DND-41 (cell line): ENCODE results near the gene OTOR.

Experiments
- ATAC-seq: fragments of 200-7000 bp; cut with Tn5 transposase; 3 replicates; pipeline ENCODE4 v1.9.1; 2021; ENCODE audit warnings: low read depth; ENCODE audit not compliant: insufficient read depth
- DNase-seq: peaks from one replicate; pipeline ENCODE4 v3.0.0-alpha.2; 2020
- H2AFZ ChIP-seq: 2 replicates; pipeline ENCODE4 v1.6.0; 2012; ENCODE audit warnings: low read depth, low read length
- H3K27ac ChIP-seq: 2 replicates; pipeline ENCODE4 v1.5.1; 2012; ENCODE audit warnings: low read length, inconsistent platforms
- H3K27me3 ChIP-seq: fragments of 200-600 bp; sonication (generic); 2 replicates; pipeline ENCODE4 v1.6.0; 2012; ENCODE audit warnings: low read length, mild to moderate bottlenecking, inconsistent platforms; ENCODE audit not compliant: insufficient read depth, poor library complexity
- H3K36me3 ChIP-seq: 2 replicates; pipeline ENCODE4 v1.5.1; 2012; ENCODE audit warnings: low read length, inconsistent platforms; ENCODE audit not compliant: insufficient read depth
- H3K4me1 ChIP-seq: 2 replicates; pipeline ENCODE4 v1.5.1; 2012; ENCODE audit warnings: mild to moderate bottlenecking, low read length; ENCODE audit not compliant: insufficient read depth
- H3K4me2 ChIP-seq: 2 replicates; pipeline ENCODE4 v1.6.0; 2012; ENCODE audit warnings: mild to moderate bottlenecking, moderate library complexity, low read length, inconsistent platforms; ENCODE audit not compliant: insufficient read depth
- H3K4me3 ChIP-seq, 2 experiments: fragments of 200-600 bp in 1 of 2; shearing (Covaris generic) in 1 of 2; 2 replicates each; pipeline ENCODE4 v1.5.1; 2012 to 2016; ENCODE audit warnings: inconsistent platforms in 2 of 2, low read length in 2 of 2, mild to moderate bottlenecking in 2 of 2, low read depth in 1 of 2, moderate library complexity in 1 of 2
- H3K79me2 ChIP-seq: 2 replicates; pipeline ENCODE4 v1.6.0; 2012; ENCODE audit warnings: low read length, inconsistent platforms; ENCODE audit not compliant: insufficient read depth
- H3K9ac ChIP-seq: 2 replicates; pipeline ENCODE4 v1.6.0; 2012; ENCODE audit warnings: low read depth, mild to moderate bottlenecking, inconsistent platforms, low read length, moderate library complexity
- H3K9me3 ChIP-seq: 2 replicates; pipeline ENCODE4 v1.5.1; 2012; ENCODE audit warnings: low read length, moderate library complexity, mild to moderate bottlenecking, inconsistent platforms; ENCODE audit not compliant: insufficient read depth, severe bottlenecking
- H4K20me1 ChIP-seq: 2 replicates; pipeline ENCODE4 v1.6.0; 2012; ENCODE audit warnings: low read length; ENCODE audit not compliant: insufficient read depth
- CTCF ChIP-seq: IDR thresholded peaks from 2 replicates; pipeline ENCODE4 v1.5.1; 2012; ENCODE audit warnings: borderline replicate concordance, low read length, moderate library complexity, mild to moderate bottlenecking; ENCODE audit not compliant: poor library complexity, severe bottlenecking; ENCODE audit errors: extremely low read depth
- EZH2 ChIP-seq: IDR thresholded peaks from 3 replicates; pipeline ENCODE4 v1.6.1; 2012; ENCODE audit warnings: borderline replicate concordance, low read depth, mild to moderate bottlenecking, moderate library complexity, low read length, inconsistent platforms; ENCODE audit not compliant: severe bottlenecking

The OTOR gene

GRCh38 chr20:16749573-16749972 is 1.4 kb downstream of the OTOR start:
- ATAC-seq (no peak), DNase-seq (no peak)
- Histone ChIP-seq H3K36me3 (no peaks in the 10 kb centered on the region), H3K9me3 (no peaks in the 10 kb centered on the region), H3K4me1 (no peaks in the 10 kb centered on the region), H3K4me2 (no peak overlapping the region), H3K27ac (no peak overlapping the region), H3K4me3 (no peak overlapping the region), H3K27me3 (no peaks in the 10 kb centered on the region), H3K79me2 (no peaks in the 10 kb centered on the region), H4K20me1 (no peaks in the 10 kb centered on the region), H3K9ac (no peak overlapping the region), H2AFZ (no peak overlapping the region)
- no peak for TF ChIP-seq EZH2
- TF ChIP-seq CTCF = peak; percentile 4

- no peak for ATAC-seq
- H2AFZ ChIP-seq = no peak overlapping the region
- no peak overlapping the region for H3K4me2 ChIP-seq
- H3K79me2 ChIP-seq = no peaks in the 10 kb centered on the region
- no peak overlapping the region for H3K9ac ChIP-seq
- no peaks in the 10 kb centered on the region for H3K9me3 ChIP-seq
- no peaks in the 10 kb centered on the region for H3K27me3 ChIP-seq
- no peak for DNase-seq
- TF ChIP-seq EZH2 = no peak
- H3K27ac ChIP-seq = no peak overlapping the region
- H3K4me1 ChIP-seq = no peaks in the 10 kb centered on the region
- H3K4me3 ChIP-seq = no peak overlapping the region
- no peaks in the 10 kb centered on the region for H3K36me3 ChIP-seq
- no peaks in the 10 kb centered on the region for H4K20me1 ChIP-seq
Measured at GRCh38 chr20:16752082-16752481, 3.9 kb downstream of the OTOR start.

- Histone ChIP-seq H3K36me3 (no peaks in the 10 kb centered on the region), H3K79me2 (no peaks in the 10 kb centered on the region), H3K27ac (no peak overlapping the region), H4K20me1 (no peaks in the 10 kb centered on the region), H3K27me3 (no peaks in the 10 kb centered on the region), H3K4me2 (no peak overlapping the region), H3K4me3 (no peak overlapping the region), H3K9me3 (no peaks in the 10 kb centered on the region), H2AFZ (no peak overlapping the region), H3K9ac (no peak overlapping the region), H3K4me1 (no peaks in the 10 kb centered on the region)
- no peak for DNase-seq
- TF ChIP-seq EZH2 (no peak), CTCF (no peak)
- ATAC-seq = no peak
Measured at GRCh38 chr20:16752901-16753300, 4.7 kb downstream of the OTOR start.

- no peaks in the 10 kb centered on the region for H4K20me1 ChIP-seq
- ATAC-seq (no peak), DNase-seq (no peak)
- no peak overlapping the region for H3K9ac ChIP-seq
- H2AFZ ChIP-seq = no peak overlapping the region
- H3K27me3 ChIP-seq = peaks cover 10% of the 10 kb centered on the region
- H3K36me3 ChIP-seq = no peaks in the 10 kb centered on the region
- H3K4me1 ChIP-seq = no peaks in the 10 kb centered on the region
- no peak overlapping the region for H3K4me3 ChIP-seq
- TF ChIP-seq EZH2 (no peak), CTCF (no peak)
- H3K79me2 ChIP-seq = no peaks in the 10 kb centered on the region
- H3K27ac ChIP-seq = no peak overlapping the region
- no peaks in the 10 kb centered on the region for H3K9me3 ChIP-seq
- H3K4me2 ChIP-seq = no peak overlapping the region
Measured at GRCh38 chr20:16758454-16759180, 10.5 kb downstream of the OTOR start.
